Measurements from ENCODE around the gene PTPRR.
"Not testable (repeated sequence)": the region's sequence is repeated elsewhere in the genome, so short reads cannot be mapped to it uniquely, and the experiment has no call there.

Gene PTPRR

GRCh38 chr12:70842136-70842535 is 78.4 kb downstream of the PTPRR start:
- no peak for DNase-seq (ENCODE audit: low read depth in 3 of 3, low spot score in 1 of 3)

DNA sequence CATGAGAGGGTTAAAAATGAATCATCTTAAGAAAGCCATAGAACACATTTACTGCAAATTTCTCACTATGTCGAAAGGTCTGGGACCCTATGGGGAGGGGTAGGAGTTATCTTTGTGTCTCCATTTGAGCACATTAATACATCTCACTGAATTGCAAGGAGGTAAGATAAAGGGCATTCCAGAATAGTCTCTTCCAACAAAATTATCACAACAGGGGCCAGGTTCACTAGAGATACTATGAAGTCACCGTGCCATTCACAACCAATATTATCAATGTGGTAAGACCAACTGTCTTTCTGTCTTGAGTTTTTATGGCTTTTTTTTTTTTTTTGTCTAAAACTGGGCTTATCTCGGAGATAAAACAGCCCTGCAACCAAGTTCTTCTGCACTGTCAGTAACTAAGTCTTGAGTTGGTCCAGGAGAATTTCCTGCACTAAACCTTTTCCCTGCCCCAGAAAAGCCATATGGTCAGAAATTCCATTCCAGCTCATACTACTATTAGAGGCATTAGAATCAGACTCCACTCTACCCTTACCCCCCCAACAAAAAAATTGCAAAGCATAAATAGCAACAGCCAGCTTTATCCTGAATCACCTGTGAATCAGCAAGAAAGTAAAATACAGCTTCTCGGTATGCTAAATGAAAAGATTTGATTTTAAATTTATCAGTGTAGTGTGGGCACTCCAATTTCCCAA is 79.7 kb downstream of the PTPRR start:
- DNase-seq (ENCODE audit: low read depth in 3 of 3, low spot score in 1 of 3), result no peak

- no peak for DNase-seq (ENCODE audit: low read depth in 3 of 3, low spot score in 1 of 3)
Observed at GRCh38 chr12:70839544-70839943, 81.0 kb downstream of the PTPRR start.

DNA sequence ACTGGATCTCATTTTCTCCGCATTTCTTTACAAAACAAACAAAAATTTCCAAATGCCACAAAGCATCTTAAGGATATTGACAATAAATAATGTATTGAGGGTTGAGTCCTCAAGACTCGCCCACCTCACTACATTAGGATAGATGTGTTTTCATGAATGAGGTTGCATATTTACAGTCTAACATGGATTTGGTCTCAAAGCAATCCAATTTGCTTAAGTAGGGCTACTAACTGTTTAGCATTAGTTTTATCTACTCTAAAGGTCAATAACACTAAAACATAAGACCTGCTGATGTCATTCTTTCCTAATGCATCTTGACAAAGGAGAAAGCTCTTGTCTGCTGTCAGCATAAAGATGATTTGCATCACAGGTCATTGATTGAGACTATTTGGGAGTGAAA is 82.4 kb downstream of the PTPRR start:
- DNase-seq (ENCODE audit: low read depth in 3 of 3, low spot score in 1 of 3), result no peak

- no peak for DNase-seq (ENCODE audit: low read depth in 3 of 3, low spot score in 1 of 3)
Observed at GRCh38 chr12:70837026-70837425, 83.5 kb downstream of the PTPRR start.

GRCh38 chr12:70835948-70836347 is 84.6 kb downstream of the PTPRR start:
- DNase-seq (ENCODE audit: low read depth in 3 of 3, low spot score in 1 of 3), result no peak

DNA sequence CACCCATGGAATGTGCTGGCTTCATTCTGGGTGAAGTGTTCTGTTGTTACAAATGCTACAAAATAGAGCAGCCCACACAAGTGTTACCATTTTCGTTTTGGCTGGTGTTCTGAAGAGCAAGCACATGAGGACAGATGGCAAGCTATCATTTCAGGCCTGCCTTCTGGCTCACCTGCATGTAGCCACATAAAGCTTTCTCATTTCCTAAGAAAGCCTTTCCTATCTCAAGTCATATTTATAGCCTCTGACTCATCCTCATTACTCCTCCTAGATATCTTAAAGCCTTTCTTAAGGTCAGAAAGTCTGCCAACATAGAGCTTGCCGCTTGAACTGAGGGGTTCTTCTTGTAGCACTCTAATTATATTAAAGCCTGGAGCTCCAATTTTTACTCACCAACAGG is 89.0 kb downstream of the PTPRR start:
- DNase-seq (ENCODE audit: low read depth in 3 of 3, low spot score in 1 of 3), result no peak

DNA sequence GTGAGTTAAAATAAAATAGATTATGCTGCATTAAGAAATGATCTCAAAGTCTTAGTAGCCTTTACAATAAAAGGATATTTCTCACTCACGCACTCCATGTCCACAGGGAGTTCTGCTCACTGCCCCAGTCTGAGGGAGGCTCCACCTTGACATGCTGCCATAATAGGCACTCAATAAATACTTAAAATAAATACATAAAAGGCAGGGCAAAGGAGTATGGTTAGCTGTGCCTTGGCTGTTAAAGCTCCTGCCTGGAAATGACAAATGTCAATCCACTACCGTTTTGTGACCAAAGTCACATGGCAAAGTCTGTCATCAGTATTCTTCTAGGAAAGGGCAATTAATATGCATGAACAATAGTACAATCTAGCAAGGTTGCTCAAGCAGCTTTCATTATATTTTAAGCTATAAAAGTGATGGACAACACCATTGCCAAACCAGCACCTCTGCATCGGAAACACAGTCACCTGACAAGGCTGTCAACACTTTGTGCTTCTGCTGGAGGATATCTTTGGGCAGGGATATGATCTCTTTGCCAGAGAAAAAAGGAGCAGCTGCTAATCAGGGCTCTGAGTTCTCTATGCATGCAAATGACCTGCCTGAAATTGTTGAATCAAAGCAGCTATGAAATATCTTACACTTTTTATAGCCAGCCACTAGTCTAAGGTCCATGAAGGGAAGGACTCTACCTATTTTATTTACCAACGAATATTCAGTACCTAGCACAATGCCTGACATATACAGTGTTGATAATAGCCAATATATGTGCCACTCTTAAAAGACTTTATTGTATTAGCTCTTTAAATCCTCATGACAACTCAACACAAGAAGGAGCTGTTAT is 90.1 kb downstream of the PTPRR start:
- no peak for DNase-seq (ENCODE audit: low read depth in 3 of 3, low spot score in 1 of 3)

DNA sequence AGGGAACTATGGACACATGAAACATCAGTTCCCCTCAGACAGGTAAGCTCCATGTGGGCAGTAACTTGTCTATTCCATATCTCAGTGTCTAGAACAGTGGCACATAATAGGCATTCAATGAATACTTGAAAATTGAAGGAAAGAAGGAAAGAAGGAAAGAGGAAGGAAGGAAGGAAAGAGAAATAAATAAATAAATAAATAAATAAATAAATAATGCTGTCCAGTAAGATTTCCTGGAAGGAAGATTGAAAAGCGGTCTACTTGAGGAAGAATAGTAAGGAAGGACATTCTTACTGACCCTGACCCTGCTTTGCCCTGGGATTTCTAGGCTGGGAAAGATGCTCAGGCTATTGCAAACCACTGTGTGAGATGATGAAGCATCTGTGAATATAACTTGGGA is 91.5 kb downstream of the PTPRR start:
- no peak for DNase-seq (ENCODE audit: low read depth in 3 of 3, low spot score in 1 of 3)

DNA sequence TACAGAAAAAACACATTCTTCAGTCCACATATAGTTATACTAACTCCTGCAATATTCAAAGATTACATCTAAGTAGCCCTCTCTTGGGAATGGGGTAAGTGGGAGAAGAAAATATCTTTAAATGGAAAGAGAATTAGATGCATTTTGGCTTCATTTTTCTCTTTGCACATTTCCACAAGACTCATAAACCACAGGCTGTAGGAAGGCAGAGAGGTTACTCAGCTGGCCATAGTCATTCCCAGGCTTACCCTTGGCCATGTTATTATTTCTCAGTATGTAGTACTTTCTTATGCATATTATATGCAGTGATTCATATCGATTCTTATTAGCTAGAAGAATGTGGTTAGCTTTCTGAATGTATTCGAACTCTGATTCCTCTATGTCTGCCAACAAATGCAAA is 92.2 kb downstream of the PTPRR start:
- no peak for DNase-seq (ENCODE audit: low read depth in 3 of 3, low spot score in 1 of 3)

DNA sequence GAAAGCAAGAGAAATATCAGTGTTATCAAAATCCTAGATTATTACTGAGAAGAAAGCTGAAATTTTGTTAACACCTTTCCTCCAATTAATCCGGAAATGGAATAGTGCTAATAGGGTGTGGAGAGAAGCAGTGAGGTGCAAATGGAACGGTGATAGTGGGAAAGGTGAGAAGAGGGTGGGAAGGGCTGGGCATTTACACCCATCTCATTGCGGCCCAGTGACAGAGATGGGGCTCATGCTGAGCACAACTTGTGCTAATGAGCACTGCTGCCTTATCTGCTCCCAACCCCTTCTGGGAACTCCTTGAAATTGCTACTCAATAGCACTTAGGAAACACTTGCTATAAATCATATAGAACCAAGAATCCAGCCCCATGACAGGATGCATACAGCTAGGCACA is 94.4 kb downstream of the PTPRR start:
- no peak for DNase-seq (ENCODE audit: low read depth in 3 of 3, low spot score in 1 of 3)

DNA sequence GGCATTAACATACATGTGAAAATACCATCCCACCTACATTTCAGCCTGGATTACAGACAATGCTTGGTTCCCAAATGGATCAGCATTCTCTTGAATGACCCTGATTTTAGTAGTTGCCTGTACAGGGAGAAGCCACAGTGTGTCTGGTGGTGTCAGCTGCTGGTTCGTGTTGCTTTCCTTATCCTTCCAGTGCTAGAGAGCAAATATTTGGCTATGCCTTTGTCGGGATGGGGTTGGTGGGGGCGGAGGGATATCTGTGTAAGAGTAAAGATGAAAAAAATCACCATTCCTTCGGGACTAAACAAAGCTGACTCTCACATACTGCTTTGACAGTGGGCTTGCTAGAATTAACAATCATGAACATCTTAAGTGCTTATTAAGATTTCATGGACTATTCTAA is 96.0 kb downstream of the PTPRR start:
- DNase-seq (ENCODE audit: low read depth in 3 of 3, low spot score in 1 of 3), result no peak

- DNase-seq (ENCODE audit: low read depth in 3 of 3, low spot score in 1 of 3), result no peak
Observed at GRCh38 chr12:70823182-70823976, 97.2 kb downstream of the PTPRR start.

- no peak for DNase-seq (ENCODE audit: low read depth in 3 of 3, low spot score in 1 of 3)
Observed at GRCh38 chr12:70822412-70822811, 98.1 kb downstream of the PTPRR start.

DNA sequence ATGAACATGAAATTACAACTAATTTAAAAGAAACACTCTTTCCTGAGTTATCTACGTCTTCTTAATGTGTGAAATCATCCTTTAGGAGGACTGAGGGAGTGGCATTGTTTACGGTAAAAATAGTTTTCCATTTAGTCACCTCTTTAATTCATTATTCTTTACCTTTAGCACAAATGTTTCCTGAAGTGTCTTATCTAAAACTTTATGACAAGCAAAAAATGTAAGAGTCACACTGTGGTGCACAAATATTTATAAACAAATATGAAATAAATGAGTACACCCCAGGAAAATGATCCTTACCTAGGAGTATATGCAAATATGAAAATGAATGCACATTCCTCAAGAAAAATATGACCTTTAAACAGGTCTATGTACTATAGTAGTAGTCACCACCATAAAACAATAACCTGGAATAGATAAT is 104.6 kb downstream of the PTPRR start:
- DNase-seq (ENCODE audit: low read depth in 3 of 3, low spot score in 1 of 3), result no peak

GRCh38 chr12:70815056-70815455 is 105.5 kb downstream of the PTPRR start:
- no peak for DNase-seq (ENCODE audit: low read depth in 3 of 3, low spot score in 1 of 3)

GRCh38 chr12:70813559-70813958 is 107.0 kb downstream of the PTPRR start:
- no peak for DNase-seq (ENCODE audit: low read depth in 3 of 3, low spot score in 1 of 3)

- DNase-seq (ENCODE audit: low read depth in 3 of 3, low spot score in 1 of 3), result no peak
Observed at GRCh38 chr12:70812136-70812535, 108.4 kb downstream of the PTPRR start.

GRCh38 chr12:70809887-70810286 is 110.7 kb downstream of the PTPRR start:
- DNase-seq (ENCODE audit: low read depth in 3 of 3, low spot score in 1 of 3), result no peak

- not testable (repeated sequence) for DNase-seq (ENCODE audit: low read depth in 3 of 3, low spot score in 1 of 3)
Observed at GRCh38 chr12:70807993-70808392, 112.5 kb downstream of the PTPRR start.

- DNase-seq (ENCODE audit: low read depth in 3 of 3, low spot score in 1 of 3), result no peak
Observed at GRCh38 chr12:70806827-70807226, 113.7 kb downstream of the PTPRR start.

DNA sequence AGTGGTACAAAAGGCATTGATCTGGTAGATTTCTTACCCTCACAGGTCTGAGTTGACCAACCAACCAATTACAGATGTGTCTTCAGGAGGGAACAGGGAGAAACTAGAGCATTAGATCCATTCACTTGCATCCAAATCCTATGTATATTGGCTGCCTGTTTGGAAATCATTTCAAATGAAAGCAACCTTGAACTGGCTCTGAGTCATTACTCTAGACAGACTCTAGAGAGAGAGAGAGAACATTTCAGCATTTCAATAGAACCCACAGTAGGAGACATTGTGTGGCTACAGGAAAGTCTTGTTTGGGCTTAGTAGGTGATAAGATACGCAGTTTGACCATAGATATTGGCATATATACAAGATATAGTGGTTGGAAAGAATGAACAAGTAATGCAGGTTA is 114.5 kb downstream of the PTPRR start:
- no peak for DNase-seq (ENCODE audit: low read depth in 3 of 3, low spot score in 1 of 3)
